ENCODE measurements around the gene ISLR. TPM values are rescaled to one million over a fixed set of nuclear protein-coding genes. Genes with fewer than 3 reads are reported as not detected.

The ISLR gene
- total and polyA plus RNA-seq, 2 of the 4 experiments (the other 2 are of a cell fraction) = under 0.01 to 0.79 TPM

- TF ChIP-seq RAD21 (IDR thresholded peaks at IDR 0.05; ENCODE audit: low read length) = peak; percentile 26; the same call in 1 of the 2 replicates
- TF ChIP-seq BHLHE40 (IDR thresholded peaks at IDR 0.05; ENCODE audit: low read depth, low read length) = no peak
Observed at GRCh38 chr15:74132681-74133651, 40.5 kb upstream of the ISLR start (continued).

- Histone ChIP-seq H2AK5ac (ENCODE audit: low read depth, low read length) (no peak overlapping the region), H2BK20ac (ENCODE audit: low read depth, low read length) (no peak overlapping the region), H2AK9ac (replicated peaks; ENCODE audit: low read depth, low read length, poor library complexity) (no peak overlapping the region), H3K27me3 (ENCODE audit: control insufficient read depth, insufficient read depth, low read length) (peaks cover 91% of the 10 kb centered on the region), H2BK5ac (ENCODE audit: low read depth, low read length, poor library complexity, severe bottlenecking) (no peak overlapping the region), H3K14ac (replicated peaks; ENCODE audit: low read depth, low read length) (no peak overlapping the region), H3K4me2 (ENCODE audit: low read depth, low read length) (no peak overlapping the region), H2AFZ (replicated peaks; ENCODE audit: low read length, poor library complexity) (peak overlapping the region; percentile 74), H3K9ac (ENCODE audit: low read depth, low read length) (no peak overlapping the region), H3K27ac (ENCODE audit: insufficient read depth, low read length) (no peak overlapping the region), H3K9me3 (ENCODE audit: control insufficient read depth, insufficient read depth, low read length) (peaks cover 8% of the 10 kb centered on the region), H3K4ac (ENCODE audit: low read depth, low read length) (no peak overlapping the region), H3K18ac (ENCODE audit: low read depth, low read length) (no peak overlapping the region), H3K9me1 (ENCODE audit: insufficient read depth, low read length) (peaks cover 2% of the 10 kb centered on the region), H3K36me3 (ENCODE audit: control insufficient read depth, insufficient read depth, low read length) (no peaks in the 10 kb centered on the region), H3K79me1 (ENCODE audit: low read depth in 1 of 2, low read length in 2 of 2) (no peaks in the 10 kb centered on the region), H3K23ac (ENCODE audit: low read depth, low read length) (no peak overlapping the region), H4K8ac (ENCODE audit: low read depth in 2 of 2, low read length in 2 of 2) (no peak overlapping the region), H2BK15ac (ENCODE audit: low read depth, low read length) (no peak overlapping the region), H4K91ac (ENCODE audit: insufficient read depth, low read depth, low read length) (no peak overlapping the region), H2BK120ac (ENCODE audit: low read depth, low read length) (no peak overlapping the region), H3K56ac (ENCODE audit: extremely low read depth, insufficient read depth, low read length) (no peak overlapping the region), H3K4me1 (ENCODE audit: control insufficient read depth, insufficient read depth, low read length) (no peaks in the 10 kb centered on the region; the same call in 1 of the 2 replicates), H3K4me3 (ENCODE audit: insufficient read depth, low read depth, low read length) (no peak overlapping the region), H4K20me1 (ENCODE audit: insufficient read depth, low read length) (peaks cover 22% of the 10 kb centered on the region; the same call in 1 of the 2 replicates), H4K5ac (ENCODE audit: low read depth, low read length) (no peak overlapping the region)
- intact Hi-C loops (cut with micrococcal nuclease) = loop anchor here (1.0 kb wide), 1 partner anchor 161 kb away; no protein-coding TSS in a partner anchor
- 10% methylated on average over 30 of the region's 71 CpGs; no CpG with 5 or more reads in 1 of the 2 experiments for WGBS, 2 experiments (ENCODE audit: extremely low coverage in 2 of 2, insufficient read length in 1 of 2)
- CTCF ChIA-PET = interaction anchor here (0.8 to 1.0 kb wide), 3 partner anchors 174 to 186 kb away, joined by 3 read pairs; no protein-coding TSS in a partner anchor
- dilution Hi-C loops (cut with HindIII; ENCODE audit: low sequenced_read_pairs, unreplicated experiment) = no loop called here
- no TSS peak for BruUV-seq (replicated peaks)
- TF ChIP-seq RCOR1 (IDR thresholded peaks at IDR 0.05; ENCODE audit: insufficient replicate concordance, low read length) = no peak
- TF ChIP-seq USF2 (IDR thresholded peaks at IDR 0.05; ENCODE audit: low read depth, low read length) = no peak
- TF ChIP-seq CHD1 (IDR thresholded peaks at IDR 0.05; ENCODE audit: low read depth, low read length) = no peak
- TF ChIP-seq RFX5 (IDR thresholded peaks at IDR 0.05; ENCODE audit: low read depth, low read length) = no peak
- TF ChIP-seq MAFK (IDR thresholded peaks at IDR 0.05; ENCODE audit: low read depth, low read length) = no peak
- TF ChIP-seq BHLHE40 (IDR thresholded peaks at IDR 0.05; ENCODE audit: low read depth, low read length) = no peak
- TF ChIP-seq MXI1 (IDR thresholded peaks at IDR 0.05; ENCODE audit: borderline replicate concordance, low read depth, low read length) = no peak
- TF ChIP-seq CTCF (conservative IDR thresholded peaks at IDR 0.05; ENCODE audit: low read depth, low read length) = no peak
- in situ Hi-C loops (cut with MboI; ENCODE audit: low sequenced_read_pairs) = loop anchor here (5.0 kb wide), 1 partner anchor 157 kb away; no protein-coding TSS in a partner anchor
- POLR2A ChIA-PET (ENCODE audit: unreplicated experiment) = no interaction called here
- DNase-seq = no peak
- no peak for ATAC-seq (ENCODE audit: low read depth)
Observed at GRCh38 chr15:74133694-74134386, 39.7 kb upstream of the ISLR start.
